RWPE2 (cell line): ENCODE results near the gene ST6GALNAC5.

Source experiments
- ATAC-seq: fragments of 200-7000 bp; cut with Tn5 transposase; 3 replicates; pipeline ENCODE4 v1.9.1; 2021; ENCODE audit warnings: low read depth
- DNase-seq: peaks from one replicate; pipeline ENCODE4 v3.0.0-alpha.2; 2020; ENCODE audit warnings: low spot score
- H3K27ac ChIP-seq: fragments of 450-650 bp; 2 replicates; pipeline ENCODE4 v1.5.1; 2017; ENCODE audit warnings: mild to moderate bottlenecking; ENCODE audit not compliant: poor library complexity, severe bottlenecking
- H3K27me3 ChIP-seq: fragments of 250-450 bp; sonication (Bioruptor Pico); 2 replicates; pipeline ENCODE4 v1.5.1; 2021; ENCODE audit warnings: mild to moderate bottlenecking, moderate library complexity; ENCODE audit not compliant: insufficient read depth, poor library complexity, severe bottlenecking
- H3K36me3 ChIP-seq: fragments of 250-450 bp; sonication (Bioruptor Pico); 2 replicates; pipeline ENCODE4 v1.5.1; 2020; ENCODE audit warnings: low read depth, mild to moderate bottlenecking, moderate library complexity
- H3K4me1 ChIP-seq: fragments of 250-450 bp; sonication (Bioruptor Pico); 2 replicates; pipeline ENCODE4 v1.5.1; 2021; ENCODE audit warnings: mild to moderate bottlenecking, moderate library complexity; ENCODE audit not compliant: insufficient read depth, poor library complexity, severe bottlenecking
- H3K4me3 ChIP-seq: fragments of 250-450 bp; sonication (Bioruptor Pico); 2 replicates; pipeline ENCODE4 v1.5.1; 2021; ENCODE audit warnings: mild to moderate bottlenecking, moderate library complexity; ENCODE audit not compliant: severe bottlenecking
- H3K9me3 ChIP-seq: fragments of 250-450 bp; sonication (Bioruptor Pico); 2 replicates; pipeline ENCODE4 v1.5.1; 2021; ENCODE audit warnings: mild to moderate bottlenecking, moderate library complexity; ENCODE audit not compliant: severe bottlenecking
- TF ChIP-seq, protein P1 (sequence below): fragments of 450-650 bp; IDR thresholded peaks from one replicate; pipeline ENCODE4 v1.5.1; 2017; ENCODE audit warnings: mild to moderate bottlenecking, moderate library complexity; ENCODE audit not compliant: poor library complexity, severe bottlenecking

ST6GALNAC5 gene

DNA sequence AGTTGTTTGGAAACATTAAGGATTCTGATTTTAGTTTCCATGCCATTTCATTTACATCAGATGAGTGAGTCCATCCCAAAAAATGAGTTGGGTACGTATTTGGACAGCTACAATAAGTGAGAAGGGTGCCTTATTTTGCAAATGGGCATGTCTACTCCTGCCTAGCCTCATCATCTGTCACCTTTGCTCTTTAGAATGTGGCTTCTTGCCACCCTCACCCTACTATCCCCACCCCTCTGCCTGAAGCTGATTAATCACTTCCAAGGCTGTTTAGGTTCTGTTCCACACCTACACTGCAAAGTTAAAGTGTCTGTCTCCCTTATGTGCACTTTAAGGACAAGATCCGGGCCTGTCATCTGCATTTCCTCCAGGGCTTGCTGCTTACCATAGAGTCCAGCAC is 61.2 kb downstream of the ST6GALNAC5 start:
- TF ChIP-seq, protein P1, sequence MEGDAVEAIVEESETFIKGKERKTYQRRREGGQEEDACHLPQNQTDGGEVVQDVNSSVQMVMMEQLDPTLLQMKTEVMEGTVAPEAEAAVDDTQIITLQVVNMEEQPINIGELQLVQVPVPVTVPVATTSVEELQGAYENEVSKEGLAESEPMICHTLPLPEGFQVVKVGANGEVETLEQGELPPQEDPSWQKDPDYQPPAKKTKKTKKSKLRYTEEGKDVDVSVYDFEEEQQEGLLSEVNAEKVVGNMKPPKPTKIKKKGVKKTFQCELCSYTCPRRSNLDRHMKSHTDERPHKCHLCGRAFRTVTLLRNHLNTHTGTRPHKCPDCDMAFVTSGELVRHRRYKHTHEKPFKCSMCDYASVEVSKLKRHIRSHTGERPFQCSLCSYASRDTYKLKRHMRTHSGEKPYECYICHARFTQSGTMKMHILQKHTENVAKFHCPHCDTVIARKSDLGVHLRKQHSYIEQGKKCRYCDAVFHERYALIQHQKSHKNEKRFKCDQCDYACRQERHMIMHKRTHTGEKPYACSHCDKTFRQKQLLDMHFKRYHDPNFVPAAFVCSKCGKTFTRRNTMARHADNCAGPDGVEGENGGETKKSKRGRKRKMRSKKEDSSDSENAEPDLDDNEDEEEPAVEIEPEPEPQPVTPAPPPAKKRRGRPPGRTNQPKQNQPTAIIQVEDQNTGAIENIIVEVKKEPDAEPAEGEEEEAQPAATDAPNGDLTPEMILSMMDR = no peak
- Histone ChIP-seq H3K4me1 (no peaks in the 10 kb centered on the region), H3K9me3 (no peaks in the 10 kb centered on the region), H3K27me3 (no peaks in the 10 kb centered on the region), H3K36me3 (no peaks in the 10 kb centered on the region), H3K4me3 (no peak overlapping the region), H3K27ac (no peak overlapping the region)
- ATAC-seq = no peak
- DNase-seq = no peak

DNA sequence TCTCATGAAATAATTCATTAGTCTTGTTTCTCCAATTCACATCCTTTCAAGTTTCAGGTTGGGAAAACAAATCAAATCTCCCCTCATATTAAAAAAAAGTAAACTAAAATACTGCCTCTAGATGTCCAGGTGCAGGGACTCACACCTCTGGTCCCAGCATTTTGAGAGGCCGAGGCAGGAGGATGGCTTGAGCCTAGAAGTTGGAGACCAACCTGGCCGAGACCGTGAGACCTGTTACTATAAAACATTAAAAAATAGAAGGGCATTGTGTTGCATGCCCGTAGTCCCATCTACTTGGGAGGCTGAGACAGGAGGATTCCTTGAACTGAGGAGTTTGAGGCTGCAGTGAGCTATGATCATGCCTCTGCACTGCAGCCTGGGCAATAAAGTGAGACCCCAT is 61.9 kb downstream of the ST6GALNAC5 start:
- TF ChIP-seq, protein P1 = no peak
- Histone ChIP-seq H3K4me3 (no peak overlapping the region), H3K27ac (no peak overlapping the region), H3K9me3 (no peaks in the 10 kb centered on the region), H3K27me3 (no peaks in the 10 kb centered on the region), H3K36me3 (no peaks in the 10 kb centered on the region), H3K4me1 (no peaks in the 10 kb centered on the region)
- DNase-seq (no peak), ATAC-seq (no peak)

DNA sequence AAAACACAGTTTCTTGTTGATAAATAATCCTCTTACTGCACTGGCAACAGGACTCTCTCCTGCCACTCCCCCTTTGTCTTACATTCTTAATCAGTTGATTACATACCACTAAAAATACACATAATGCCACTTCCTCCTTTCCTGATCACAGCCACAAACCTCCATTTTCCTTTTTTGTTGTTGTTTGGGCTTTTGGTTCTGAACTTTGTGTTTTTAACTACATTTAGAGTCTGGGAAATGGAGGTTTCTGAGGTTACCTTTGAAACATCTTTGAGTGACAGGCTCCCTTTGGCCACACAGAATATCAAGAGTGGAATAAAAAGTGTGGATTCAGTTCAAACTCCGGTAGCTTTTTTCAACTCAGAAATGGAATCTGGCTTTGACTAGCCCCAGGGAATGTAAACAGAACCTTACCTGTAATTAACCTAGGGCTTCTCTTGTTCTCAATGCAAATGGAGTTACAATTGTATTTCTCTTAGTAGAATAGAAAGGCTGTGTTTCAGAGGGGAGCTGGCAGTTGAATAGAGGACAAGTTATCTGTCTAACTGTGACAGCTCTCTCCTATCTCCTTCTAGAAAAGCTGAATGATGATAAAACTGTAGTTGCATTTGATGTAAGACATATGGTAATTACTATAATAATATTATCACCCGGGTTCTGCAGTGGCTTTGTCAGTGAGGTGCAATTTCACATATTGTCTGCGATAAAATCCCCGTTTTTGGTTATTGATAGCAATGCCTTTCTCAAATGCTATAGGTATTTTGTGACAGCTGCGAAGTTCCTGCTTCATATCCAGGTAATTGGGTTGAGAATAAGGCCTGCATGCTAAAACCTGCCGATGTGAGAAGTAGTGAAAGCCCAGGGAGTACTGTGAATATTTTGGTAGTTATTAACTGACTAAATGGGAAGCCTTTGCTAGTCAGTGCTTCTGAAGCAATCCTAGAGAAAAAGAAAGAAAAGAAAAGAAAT is 66.9 kb downstream of the ST6GALNAC5 start:
- TF ChIP-seq, protein P1 = no peak
- DNase-seq (no peak), ATAC-seq (no peak)
- no peaks in the 10 kb centered on the region for H3K36me3 ChIP-seq
- H3K9me3 ChIP-seq = no peaks in the 10 kb centered on the region
- no peak overlapping the region for H3K27ac ChIP-seq
- no peaks in the 10 kb centered on the region for H3K27me3 ChIP-seq
- H3K4me1 ChIP-seq = no peaks in the 10 kb centered on the region
- no peak overlapping the region for H3K4me3 ChIP-seq

DNA sequence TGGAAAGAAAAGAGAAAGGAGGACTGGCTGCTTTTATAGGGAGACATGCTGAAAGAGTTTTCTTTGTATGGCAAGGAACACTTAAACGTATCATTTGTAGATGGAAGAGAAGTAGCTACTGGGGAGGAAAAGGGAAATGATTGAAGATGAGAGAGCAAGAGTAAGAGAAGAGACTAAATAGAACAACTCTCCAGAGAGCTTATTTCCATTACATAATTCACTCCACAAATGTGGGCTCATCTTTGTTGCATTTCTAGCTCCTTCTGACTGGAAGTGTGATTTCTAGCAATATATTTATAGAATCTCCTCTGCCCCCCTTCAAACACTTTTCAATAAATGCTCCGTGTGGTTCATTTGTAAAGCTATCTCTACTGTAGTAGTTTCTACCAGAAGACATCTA is 71.0 kb downstream of the ST6GALNAC5 start:
- no peak for DNase-seq
- no peaks in the 10 kb centered on the region for H3K27me3 ChIP-seq
- no peaks in the 10 kb centered on the region for H3K9me3 ChIP-seq
- no peak overlapping the region for H3K27ac ChIP-seq
- no peaks in the 10 kb centered on the region for H3K36me3 ChIP-seq
- TF ChIP-seq, protein P1 = no peak
- no peaks in the 10 kb centered on the region for H3K4me1 ChIP-seq
- H3K4me3 ChIP-seq = no peak overlapping the region
- no peak for ATAC-seq
